Frontal cortex (tissue), 4 donors: Measurements from ENCODE around the gene KCNJ9. TPM values are rescaled to one million over a fixed set of nuclear protein-coding genes. Genes with fewer than 3 reads are reported as not detected.

ENCODE experiments used
- DNase-seq, 2 donors: peaks; one replicate each; pipeline ENCODE4 v3.0.0; 2012; ENCODE audit warnings: low spot score in 2 of 2
- FAIRE-seq: peaks from 2 replicates; lab custom pipeline; 2012; peaks lifted over from hg19 to GRCh38; lab: Jason Lieb, UNC
- total RNA-seq: library from RNA; depleted of rRNA; stranded (reverse); fragments of >200 nt; gene quantifications from one replicate; pipeline ENCODE4 v1.2.3, GENCODE V29; 2014
- donor health status: control.
- donor health status: control.
- donor health status: control.

KCNJ9 gene
- total RNA-seq, 1 donor from 2014 or later: 11.4 TPM

DNA sequence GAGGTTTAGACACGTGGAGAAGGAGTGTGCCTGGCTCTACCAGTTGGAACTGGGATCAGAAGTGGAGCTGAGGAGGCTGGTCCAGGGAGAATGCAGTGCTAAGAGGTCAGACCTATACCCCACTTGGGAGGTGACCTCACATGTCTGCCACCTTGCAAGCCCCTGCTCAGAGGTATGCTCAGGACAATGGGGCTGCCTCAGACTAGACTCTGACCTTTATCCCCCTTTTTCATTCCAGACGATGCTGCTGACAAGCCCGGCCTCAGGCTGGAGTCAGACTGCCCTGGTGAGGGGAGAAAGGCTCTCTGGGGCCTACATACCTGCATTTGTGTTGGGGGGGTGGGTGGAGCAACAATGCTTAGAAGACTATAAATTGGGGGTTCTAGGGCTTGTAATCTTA lies 16.6 kb upstream of the KCNJ9 start:
- FAIRE-seq (no peak), DNase-seq (no peak)

DNA sequence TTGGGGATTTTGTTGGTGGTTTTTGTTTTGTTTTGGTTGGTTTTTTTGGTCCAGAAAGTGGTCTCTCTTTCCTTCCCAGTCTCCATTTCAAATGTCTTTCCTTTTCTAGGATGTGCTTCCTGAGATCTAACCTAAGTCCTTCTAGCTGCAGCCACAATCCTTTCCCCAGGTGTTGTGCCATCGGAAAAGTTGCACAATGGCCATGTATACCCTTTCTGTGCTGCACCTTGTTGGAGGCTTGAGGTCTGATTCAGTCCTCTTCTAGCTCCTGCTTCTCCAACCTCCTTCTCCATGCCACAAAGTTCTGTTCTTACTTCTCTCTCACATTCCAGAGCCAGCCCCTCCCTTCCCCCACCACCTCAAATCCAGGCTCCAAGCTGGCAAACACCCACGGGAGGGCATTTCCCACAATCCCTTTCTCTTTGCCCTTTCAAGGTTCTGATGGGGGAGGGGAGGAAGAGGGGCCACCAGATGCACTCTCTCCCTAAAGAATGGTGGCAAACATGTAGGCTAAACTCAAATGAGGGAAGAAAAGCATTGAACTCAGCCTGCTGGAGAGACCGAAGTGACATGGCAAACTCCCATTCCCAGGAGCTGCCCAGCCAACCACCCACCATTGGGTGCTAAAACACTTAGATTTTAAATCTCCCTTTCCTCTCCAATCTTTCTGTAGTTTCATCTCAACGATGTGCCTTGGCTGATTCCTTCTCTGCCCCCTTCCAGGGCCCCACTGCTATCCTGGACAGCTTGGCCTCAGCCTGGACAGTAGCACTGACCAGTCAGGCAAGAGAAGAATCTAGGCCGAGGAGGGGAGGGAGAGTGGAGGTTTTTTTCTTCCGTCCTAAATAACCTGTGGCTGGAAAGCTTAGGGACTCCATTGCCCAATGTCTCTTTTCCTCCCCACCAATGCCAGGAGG lies 14.3 kb upstream of the KCNJ9 start:
- FAIRE-seq (no peak), DNase-seq (no peak)

DNA sequence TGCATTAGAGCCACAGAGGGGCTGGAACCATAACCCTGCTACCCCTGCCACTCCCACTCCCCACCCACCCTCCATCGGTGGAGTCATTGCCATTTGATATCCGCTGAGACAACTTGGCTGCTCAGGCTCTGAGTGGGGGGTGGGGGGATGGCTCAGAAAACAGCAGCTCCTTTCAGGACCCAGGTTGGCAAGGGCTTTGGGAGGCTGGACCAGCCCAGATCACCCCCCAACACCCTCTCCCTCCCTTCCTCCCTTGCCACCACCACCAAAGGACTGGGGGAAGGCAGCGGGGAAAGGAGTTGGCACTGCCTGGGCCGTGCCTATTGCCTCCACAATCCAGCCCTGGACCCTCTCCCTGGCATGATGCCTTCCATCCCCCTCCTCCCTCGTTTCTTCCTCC lies 13.1 kb upstream of the KCNJ9 start:
- DNase-seq (peak in 1 of 2 donors; percentile 63), FAIRE-seq (no peak)

DNA sequence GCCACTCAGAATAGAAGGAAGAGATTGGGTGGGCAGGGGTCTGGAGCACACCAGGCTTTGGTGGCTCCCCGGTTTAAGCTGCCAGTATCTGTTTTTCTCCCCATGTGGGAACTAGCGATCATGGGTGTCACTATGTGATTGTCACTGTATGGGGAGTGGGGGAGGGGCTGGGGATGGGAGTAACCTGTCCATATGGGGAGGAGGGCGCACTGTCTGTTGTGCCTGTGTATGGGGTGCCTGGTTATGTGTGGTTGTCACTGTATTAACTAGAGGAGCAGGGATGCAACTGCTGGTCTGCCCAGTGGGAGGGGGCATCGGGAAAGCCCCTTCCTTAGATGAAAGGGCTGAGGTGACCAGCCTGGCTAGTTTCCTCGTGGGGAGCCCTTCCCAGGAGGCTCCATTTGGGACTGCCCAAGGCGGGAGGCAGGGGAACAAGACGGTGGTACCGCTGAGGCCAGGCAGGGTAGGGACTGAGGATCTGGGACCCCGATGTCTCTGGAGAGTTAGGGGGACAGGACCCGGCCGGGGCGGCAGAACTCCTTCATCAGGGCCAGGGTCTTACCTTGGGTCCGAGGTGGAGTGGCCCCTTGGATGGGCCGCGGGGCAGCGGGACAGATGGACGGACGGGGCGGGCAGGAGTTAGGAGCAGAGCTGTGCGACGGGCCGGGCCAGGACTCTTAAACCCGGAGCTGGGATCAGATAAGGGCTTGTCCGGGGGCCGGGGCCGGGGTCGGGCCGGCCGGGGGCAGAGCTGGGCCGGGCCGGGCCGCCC lies 11.7 kb upstream of the KCNJ9 start, which contains the start of gene KCNJ10:
Gene KCNJ10, minus strand, starts transcription at position 701 of the 772 bp plus-strand sequence. CDS start 27,628 bp downstream, outside the sequence.
- FAIRE-seq: no peak
- no peak for DNase-seq

DNA sequence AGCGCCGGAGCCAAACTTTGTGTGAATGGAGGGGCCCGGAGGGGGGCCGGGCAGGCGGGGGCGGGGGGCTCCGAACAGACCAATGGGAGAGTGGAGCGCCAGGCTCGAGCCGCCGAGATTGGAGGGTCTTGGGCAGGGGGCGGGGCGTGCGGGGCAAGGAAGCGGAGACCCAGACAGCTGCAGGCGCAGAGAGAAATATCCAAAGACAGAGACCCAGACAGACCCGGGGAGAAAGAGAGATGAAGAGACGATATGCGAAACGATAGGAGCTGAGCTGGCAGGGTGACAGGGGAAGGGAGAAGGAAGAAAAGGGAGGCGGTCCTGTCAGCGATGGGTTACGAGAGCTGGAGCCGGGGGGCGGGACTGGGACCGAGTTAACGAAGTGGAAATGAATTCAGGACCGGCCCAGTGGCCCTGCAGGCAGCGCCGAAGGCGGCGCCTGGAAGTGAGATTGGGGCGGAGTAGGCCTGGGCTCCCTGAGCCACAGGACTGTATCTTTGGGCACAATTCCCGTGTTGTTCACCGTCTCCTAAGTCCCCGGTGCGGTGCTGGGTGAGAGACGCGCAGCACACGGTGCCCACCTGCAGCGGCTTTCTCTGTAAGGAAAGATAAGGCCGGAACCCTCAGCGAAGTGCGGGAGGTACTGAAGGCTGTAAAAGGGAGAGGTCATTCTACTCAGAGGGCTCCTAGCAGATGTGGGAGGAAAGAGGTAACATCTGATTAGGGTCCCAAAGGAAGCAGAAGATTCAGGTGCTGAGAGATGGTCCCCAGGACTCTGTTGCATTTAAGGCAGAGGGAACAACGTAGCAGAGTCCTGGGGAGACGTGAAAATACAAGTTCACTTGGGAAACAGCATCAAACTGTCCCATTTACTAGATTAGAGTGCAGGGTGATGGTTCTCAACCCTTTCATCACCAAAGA lies 10.8 kb upstream of the KCNJ9 start:
- DNase-seq (peak; percentile 82 to 86), FAIRE-seq (no peak)

DNA sequence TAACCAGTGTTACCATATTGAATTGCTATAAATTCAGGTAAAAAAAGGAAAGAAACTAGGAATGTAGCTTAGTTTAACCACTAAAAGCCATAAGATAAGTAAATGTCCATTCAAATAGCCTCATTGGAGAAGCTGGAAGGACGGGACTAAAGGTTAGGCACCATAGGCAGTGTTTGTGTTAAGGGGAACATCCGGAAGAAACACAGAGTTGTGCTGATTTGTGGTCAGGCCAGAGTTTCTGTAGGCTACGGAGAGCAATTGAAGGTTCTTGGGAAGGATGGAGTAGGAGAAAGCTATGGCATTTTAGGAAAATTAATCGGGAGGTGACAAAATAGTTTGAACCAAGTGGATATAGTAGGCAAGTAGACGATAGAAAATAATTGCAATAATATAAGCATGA lies 10.0 kb upstream of the KCNJ9 start:
- DNase-seq (no peak), FAIRE-seq (no peak)

DNA sequence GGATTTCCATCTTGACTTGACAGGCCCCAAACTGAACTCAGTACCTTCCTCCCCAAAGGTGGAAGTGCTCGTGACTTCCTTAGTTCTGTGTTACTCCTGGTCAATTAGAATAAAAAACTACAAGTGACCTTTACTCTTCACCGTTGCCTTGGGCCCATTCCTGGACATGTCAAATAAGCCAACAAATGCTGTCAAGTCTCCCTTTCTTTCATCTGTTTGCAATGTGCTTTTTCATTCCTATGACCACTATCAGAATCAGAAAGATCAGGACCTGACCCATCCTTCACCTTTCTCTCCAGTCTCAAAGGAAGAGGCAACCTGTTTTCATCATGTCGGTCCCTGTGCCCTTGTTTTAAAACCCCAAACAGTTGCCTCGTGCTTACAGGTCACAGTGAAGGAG lies 6.5 kb upstream of the KCNJ9 start:
- no peak for FAIRE-seq
- no peak for DNase-seq

DNA sequence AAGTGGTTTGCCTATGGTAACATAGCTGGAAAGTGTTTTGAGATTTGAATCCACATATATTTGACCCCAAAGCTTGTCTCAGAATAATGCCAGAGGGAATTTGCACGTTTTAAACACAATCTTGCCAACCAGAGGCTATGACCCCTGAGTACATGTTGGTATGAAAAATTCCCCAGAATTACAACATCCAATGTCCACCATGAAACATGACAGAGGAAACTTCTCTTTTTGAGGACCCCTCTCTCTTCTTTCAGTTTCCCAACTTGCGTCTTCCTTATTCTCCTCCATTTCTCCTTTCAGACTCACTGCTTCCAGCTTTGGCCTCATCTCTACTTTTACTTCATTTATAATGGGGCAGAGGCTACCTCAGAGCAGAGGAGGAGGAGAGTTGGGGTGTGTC lies 5.5 kb upstream of the KCNJ9 start:
- no peak for DNase-seq
- no peak for FAIRE-seq

DNA sequence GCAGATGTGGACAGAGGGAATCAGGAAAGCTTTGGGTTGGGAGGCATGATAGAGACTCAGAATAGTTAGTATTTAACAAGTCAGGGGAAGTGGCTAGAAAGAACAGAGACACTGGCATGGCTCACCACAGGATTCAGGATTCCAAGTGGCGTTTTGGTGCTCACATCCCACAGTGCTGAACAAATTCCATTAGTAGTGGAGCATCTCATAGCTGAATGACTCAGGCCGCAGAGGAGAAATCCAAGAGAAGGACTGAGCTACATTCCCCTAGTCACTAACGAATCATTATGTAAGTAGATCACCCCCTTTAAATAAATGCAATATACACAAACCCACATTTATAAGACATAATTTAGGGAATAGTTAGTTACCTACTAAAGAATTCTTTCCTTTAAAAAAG lies 5.0 kb upstream of the KCNJ9 start:
- FAIRE-seq: no peak
- no peak for DNase-seq

DNA sequence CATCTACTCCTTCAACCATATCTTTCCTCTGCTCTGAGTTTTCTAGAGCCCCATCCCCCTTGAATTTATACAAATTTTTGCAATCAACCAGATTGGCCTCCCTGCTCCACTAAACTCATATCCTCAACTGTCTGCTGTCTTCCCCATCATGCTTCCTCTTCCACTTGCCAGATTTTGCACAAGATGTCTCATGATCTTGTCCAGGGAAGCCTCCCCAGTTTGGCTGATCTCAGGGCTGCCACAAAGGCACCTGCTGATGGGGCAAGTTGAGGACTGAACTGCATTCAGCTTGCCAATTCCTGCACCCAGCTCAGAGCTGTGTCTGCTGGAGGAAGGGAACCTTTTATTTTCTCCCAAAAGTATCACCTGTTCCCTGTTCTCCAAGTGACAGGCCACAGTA lies 3.9 kb upstream of the KCNJ9 start:
- DNase-seq: no peak
- no peak for FAIRE-seq

DNA sequence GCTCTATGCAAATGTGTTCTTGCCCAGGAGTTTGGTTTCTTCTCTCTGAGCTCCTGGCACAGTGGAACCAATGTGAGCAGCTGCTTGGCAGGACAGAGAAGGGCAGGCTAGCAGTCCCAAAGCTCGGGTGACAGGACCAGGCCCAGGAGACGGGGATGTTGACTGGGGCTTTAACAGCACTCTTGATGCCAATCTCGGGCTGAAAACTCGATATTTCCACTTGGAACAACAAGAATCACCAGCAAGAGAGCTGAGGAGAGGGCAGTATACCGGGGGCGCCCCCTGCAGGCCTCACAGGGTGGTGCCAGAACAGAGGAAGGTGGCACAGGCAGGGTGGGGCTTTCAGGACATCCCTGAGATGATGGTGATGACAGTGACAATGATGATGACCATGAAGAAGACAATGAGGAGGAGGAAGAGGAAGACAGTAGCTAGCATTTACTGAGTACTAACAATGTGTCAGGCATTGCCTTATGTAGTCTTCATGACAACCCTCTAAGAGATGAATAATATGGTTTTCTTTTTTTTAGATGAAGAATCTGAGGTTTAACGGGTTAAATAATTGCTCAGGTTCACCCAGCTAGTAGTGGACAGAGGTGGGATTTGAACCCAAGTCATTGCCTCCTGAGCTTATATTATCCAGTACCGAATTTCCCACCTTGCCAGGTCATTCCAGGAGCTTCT lies 2.7 kb upstream of the KCNJ9 start:
- FAIRE-seq: no peak
- no peak for DNase-seq

DNA sequence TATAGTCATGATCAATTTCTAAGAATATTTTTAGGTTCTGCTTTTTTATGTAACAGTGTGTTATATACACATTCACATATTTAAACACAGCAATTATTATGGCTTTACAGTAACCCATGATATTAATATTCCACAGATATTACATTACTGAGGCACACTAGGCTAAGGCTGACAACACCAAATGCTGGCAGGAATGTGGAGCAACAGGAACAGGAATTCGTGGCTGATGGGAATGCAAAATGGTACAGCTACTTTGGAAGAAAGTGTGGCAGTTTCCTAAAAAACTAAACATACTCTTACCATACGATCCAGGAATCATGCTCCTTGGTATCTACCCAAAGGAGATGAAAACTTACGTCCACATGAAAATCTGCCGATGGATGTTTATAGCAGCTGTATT lies 1.9 kb upstream of the KCNJ9 start:
- FAIRE-seq (no peak), DNase-seq (no peak)

DNA sequence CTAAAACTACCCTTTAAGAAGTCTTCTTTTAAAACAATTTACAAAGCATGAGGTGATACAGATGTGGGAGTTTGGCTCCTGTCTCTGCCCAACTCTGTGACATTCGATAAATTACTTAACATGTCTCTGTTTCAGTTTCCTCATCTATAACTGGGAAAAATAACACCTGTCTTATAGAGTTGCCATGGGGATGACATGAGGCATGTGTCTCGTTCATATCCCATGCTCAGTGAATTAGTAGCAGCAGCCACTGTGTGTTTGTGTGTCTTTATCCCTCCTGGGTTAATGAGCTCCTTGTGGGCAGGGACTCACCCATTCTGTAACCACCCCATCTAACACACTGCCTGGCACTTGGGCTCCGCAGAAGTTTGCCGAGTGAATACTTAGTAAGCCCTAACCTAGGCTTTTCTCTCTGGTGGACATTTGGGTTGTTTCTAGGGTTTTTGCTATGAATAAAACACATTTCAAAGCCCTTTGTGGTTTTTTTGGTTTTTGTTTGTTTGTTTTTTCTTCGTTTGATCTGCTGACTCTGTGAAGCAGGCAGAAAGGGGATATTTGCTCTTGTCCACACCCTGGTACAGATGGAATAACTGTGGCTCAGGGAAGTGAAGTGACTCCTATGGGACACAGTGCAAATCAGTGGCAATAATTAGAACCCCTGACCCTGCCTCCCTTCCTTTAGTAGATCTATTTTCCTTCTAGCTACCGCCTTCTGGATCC lies 797 bp upstream of the KCNJ9 start:
- DNase-seq (no peak), FAIRE-seq (no peak)

DNA sequence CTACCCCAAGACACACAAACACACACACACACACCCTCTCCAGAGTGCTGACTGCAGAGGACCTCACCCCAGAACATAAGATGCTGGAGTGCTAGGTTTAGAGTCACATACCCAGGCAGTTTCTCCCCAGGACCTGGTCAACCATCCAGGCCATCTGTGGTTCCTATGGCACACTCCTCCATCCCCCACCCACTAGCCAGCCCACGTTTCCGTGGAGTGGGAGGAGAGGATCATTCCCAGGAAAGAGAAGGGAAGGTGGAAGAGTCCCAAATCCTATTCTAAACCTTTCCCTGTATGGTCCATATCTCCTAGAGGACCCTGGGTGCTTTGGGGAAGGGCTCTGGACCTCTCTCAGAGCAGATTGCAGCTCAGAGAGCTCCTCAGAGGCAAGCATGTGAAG lies 1.1 kb downstream of the KCNJ9 start:
- DNase-seq: no peak
- FAIRE-seq: no peak

DNA sequence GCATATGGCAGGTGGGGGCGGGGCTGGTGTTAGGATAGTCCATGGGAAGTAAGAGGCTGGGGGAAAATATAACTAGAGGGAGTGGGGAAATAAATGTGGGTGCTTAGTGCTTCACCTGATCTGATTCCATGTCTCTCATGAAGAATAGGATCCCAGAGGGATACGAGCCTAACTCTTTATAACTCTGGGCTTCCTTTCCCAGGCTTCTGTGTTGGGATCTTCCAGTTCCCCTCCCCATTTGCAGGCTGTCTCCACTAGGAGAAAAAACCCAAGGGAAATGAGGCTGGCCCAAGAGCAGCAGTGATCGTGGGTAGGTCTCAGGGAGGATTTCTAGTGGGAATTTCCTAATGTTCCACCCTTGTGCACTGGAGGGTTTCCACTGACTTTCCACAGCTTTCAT lies 1.6 kb downstream of the KCNJ9 start:
- FAIRE-seq (no peak), DNase-seq (no peak)

DNA sequence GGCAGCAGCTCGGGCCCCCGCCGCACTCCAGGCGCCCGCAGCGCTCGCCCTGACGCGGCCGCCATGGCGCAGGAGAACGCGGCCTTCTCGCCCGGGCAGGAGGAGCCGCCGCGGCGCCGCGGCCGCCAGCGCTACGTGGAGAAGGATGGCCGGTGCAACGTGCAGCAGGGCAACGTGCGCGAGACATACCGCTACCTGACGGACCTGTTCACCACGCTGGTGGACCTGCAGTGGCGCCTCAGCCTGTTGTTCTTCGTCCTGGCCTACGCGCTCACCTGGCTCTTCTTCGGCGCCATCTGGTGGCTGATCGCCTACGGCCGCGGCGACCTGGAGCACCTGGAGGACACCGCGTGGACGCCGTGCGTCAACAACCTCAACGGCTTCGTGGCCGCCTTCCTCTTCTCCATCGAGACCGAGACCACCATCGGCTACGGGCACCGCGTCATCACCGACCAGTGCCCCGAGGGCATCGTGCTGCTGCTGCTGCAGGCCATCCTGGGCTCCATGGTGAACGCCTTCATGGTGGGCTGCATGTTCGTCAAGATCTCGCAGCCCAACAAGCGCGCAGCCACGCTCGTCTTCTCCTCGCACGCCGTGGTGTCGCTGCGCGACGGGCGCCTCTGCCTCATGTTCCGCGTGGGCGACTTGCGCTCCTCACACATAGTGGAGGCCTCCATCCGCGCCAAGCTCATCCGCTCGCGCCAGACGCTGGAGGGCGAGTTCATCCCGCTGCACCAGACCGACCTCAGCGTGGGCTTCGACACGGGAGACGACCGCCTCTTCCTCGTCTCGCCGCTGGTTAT lies 2.8 kb downstream of the KCNJ9 start:
- no peak for DNase-seq
- no peak for FAIRE-seq

DNA sequence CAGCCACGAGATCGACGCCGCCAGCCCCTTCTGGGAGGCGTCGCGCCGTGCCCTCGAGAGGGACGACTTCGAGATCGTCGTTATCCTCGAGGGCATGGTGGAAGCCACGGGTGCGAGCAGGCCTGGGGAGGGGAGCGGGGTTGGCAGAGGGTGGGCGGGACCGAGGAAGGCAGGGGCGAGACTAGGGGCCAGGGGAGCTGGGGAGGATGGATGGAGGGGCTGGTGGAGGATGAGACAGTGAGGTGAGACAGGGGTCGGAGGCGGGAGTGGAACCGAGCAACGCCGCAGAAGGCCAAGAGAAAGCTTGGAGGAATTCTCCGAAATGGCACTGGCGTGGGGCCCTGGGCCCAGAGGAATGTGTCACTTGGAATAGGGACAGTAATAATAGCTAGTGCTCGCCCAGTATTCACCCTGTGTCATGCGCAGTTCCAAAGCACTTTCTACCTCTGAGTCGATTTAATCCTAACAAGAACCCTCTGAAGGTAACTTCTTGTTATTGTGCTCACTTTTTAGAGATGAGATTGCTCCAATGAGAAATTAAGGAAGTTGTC lies 3.5 kb downstream of the KCNJ9 start:
- FAIRE-seq: no peak
- DNase-seq: no peak
